ENCODE measurements around the gene NANOS3. TPM values are rescaled to one million over a fixed set of nuclear protein-coding genes. Genes with fewer than 3 reads are reported as not detected.

Gene NANOS3
- total and polyA plus RNA-seq, 2 donors: 1.4 to 2.6 TPM

GRCh38 chr19:13906521-13906904 lies 29.6 kb downstream of the NANOS3 start:
- DNase-seq (ENCODE audit: low read depth in 6 of 9, low spot score in 9 of 9): no peak

GRCh38 chr19:13906910-13907309 lies 30.0 kb downstream of the NANOS3 start:
- Histone ChIP-seq H3K4me3 (ENCODE audit: low read length in 2 of 2) (peak overlapping the region; percentile 66 to 84), H3K36me3 (ENCODE audit: control insufficient read depth in 2 of 2, insufficient read depth in 2 of 2, low read length in 1 of 2) (peaks cover 7 to 14% of the 10 kb centered on the region in 2 donors), H3K27me3 (ENCODE audit: control insufficient read depth in 2 of 2, insufficient read depth in 1 of 2, low read length in 1 of 2) (no peaks in the 10 kb centered on the region), H3K4me1 (ENCODE audit: control insufficient read depth in 2 of 2, insufficient read depth in 2 of 2, low read length in 2 of 2) (peaks cover 6 to 15% of the 10 kb centered on the region in 2 donors), H3K9me3 (ENCODE audit: control insufficient read depth in 2 of 2, insufficient read depth in 1 of 2, low read length in 1 of 2) (peaks cover 0 to 7% of the 10 kb centered on the region in 2 donors), H3K27ac (ENCODE audit: low read depth in 1 of 2, low read length in 1 of 2) (no peak overlapping the region)
- WGBS: 97% methylated on average over 5 of the region's 5 CpGs
- DNase-seq (ENCODE audit: low read depth in 6 of 9, low spot score in 9 of 9): no peak

More at GRCh38 chr19:13906521-13906904, 29.6 kb downstream of the NANOS3 start:
- WGBS: 4% methylated on average over 13 of the region's 13 CpGs
- H3K4me3 ChIP-seq (ENCODE audit: low read length in 2 of 2): peak overlapping the region; percentile 66 to 84
- no peaks in the 10 kb centered on the region for H3K27me3 ChIP-seq (ENCODE audit: control insufficient read depth in 2 of 2, insufficient read depth in 1 of 2, low read length in 1 of 2)
- peaks cover 7 to 13% of the 10 kb centered on the region in 2 donors for H3K36me3 ChIP-seq (ENCODE audit: control insufficient read depth in 2 of 2, insufficient read depth in 2 of 2, low read length in 1 of 2)
- H3K9me3 ChIP-seq (ENCODE audit: control insufficient read depth in 2 of 2, insufficient read depth in 1 of 2, low read length in 1 of 2): peaks cover 0 to 7% of the 10 kb centered on the region in 2 donors
- H3K4me1 ChIP-seq (ENCODE audit: control insufficient read depth in 2 of 2, insufficient read depth in 2 of 2, low read length in 2 of 2): peaks cover 6 to 15% of the 10 kb centered on the region in 2 donors
- H3K27ac ChIP-seq (ENCODE audit: low read depth in 1 of 2, low read length in 1 of 2): no peak overlapping the region

GRCh38 chr19:13908674-13909073 lies 31.7 kb downstream of the NANOS3 start:
- Histone ChIP-seq H3K4me3 (ENCODE audit: low read length in 2 of 2) (no peak overlapping the region), H3K36me3 (ENCODE audit: control insufficient read depth in 2 of 2, insufficient read depth in 2 of 2, low read length in 1 of 2) (peaks cover 22 to 31% of the 10 kb centered on the region in 2 donors)

GRCh38 chr19:13909430-13909829 lies 32.5 kb downstream of the NANOS3 start:
- H3K4me3 ChIP-seq (ENCODE audit: low read length in 2 of 2): no peak overlapping the region
- no peak for DNase-seq (ENCODE audit: low read depth in 6 of 9, low spot score in 9 of 9)
- peaks cover 22 to 31% of the 10 kb centered on the region in 2 donors for H3K36me3 ChIP-seq (ENCODE audit: control insufficient read depth in 2 of 2, insufficient read depth in 2 of 2, low read length in 1 of 2)
- 99% methylated on average over 2 of the region's 2 CpGs for WGBS
- H3K27ac ChIP-seq (ENCODE audit: low read depth in 1 of 2, low read length in 1 of 2): no peak overlapping the region
- H3K4me1 ChIP-seq (ENCODE audit: control insufficient read depth in 2 of 2, insufficient read depth in 2 of 2, low read length in 2 of 2): peaks cover 6 to 12% of the 10 kb centered on the region in 2 donors
- peaks cover 0 to 7% of the 10 kb centered on the region in 2 donors for H3K9me3 ChIP-seq (ENCODE audit: control insufficient read depth in 2 of 2, insufficient read depth in 1 of 2, low read length in 1 of 2)
- H3K27me3 ChIP-seq (ENCODE audit: control insufficient read depth in 2 of 2, insufficient read depth in 1 of 2, low read length in 1 of 2): no peaks in the 10 kb centered on the region

More at GRCh38 chr19:13908674-13909073, 31.7 kb downstream of the NANOS3 start:
- H3K27ac ChIP-seq (ENCODE audit: low read depth in 1 of 2, low read length in 1 of 2): no peak overlapping the region
- H3K9me3 ChIP-seq (ENCODE audit: control insufficient read depth in 2 of 2, insufficient read depth in 1 of 2, low read length in 1 of 2): peaks cover 0 to 7% of the 10 kb centered on the region in 2 donors
- no peak for DNase-seq (ENCODE audit: low read depth in 6 of 9, low spot score in 9 of 9)
- no peaks in the 10 kb centered on the region for H3K27me3 ChIP-seq (ENCODE audit: control insufficient read depth in 2 of 2, insufficient read depth in 1 of 2, low read length in 1 of 2)
- 95% methylated on average over 8 of the region's 8 CpGs for WGBS
- H3K4me1 ChIP-seq (ENCODE audit: control insufficient read depth in 2 of 2, insufficient read depth in 2 of 2, low read length in 2 of 2): peaks cover 6 to 15% of the 10 kb centered on the region in 2 donors

- Histone ChIP-seq H3K27me3 (ENCODE audit: control insufficient read depth in 2 of 2, insufficient read depth in 1 of 2, low read length in 1 of 2) (no peaks in the 10 kb centered on the region), H3K27ac (ENCODE audit: low read depth in 1 of 2, low read length in 1 of 2) (no peak overlapping the region), H3K4me1 (ENCODE audit: control insufficient read depth in 2 of 2, insufficient read depth in 2 of 2, low read length in 2 of 2) (no peaks in the 10 kb centered on the region), H3K36me3 (ENCODE audit: control insufficient read depth in 2 of 2, insufficient read depth in 2 of 2, low read length in 1 of 2) (peaks cover 36 to 55% of the 10 kb centered on the region in 2 donors), H3K4me3 (ENCODE audit: low read length in 2 of 2) (no peak overlapping the region), H3K9me3 (ENCODE audit: control insufficient read depth in 2 of 2, insufficient read depth in 1 of 2, low read length in 1 of 2) (no peaks in the 10 kb centered on the region)
- DNase-seq (ENCODE audit: low read depth in 6 of 9, low spot score in 9 of 9): no peak
- WGBS: 97% methylated on average over 17 of the region's 17 CpGs
Measured at GRCh38 chr19:13913352-13913751, 36.4 kb downstream of the NANOS3 start.

GRCh38 chr19:13914777-13915176 lies 37.8 kb downstream of the NANOS3 start:
- WGBS: 96% methylated on average over 3 of the region's 3 CpGs
- H3K36me3 ChIP-seq (ENCODE audit: control insufficient read depth in 2 of 2, insufficient read depth in 2 of 2, low read length in 1 of 2): peaks cover 45 to 67% of the 10 kb centered on the region in 2 donors
- no peaks in the 10 kb centered on the region for H3K27me3 ChIP-seq (ENCODE audit: control insufficient read depth in 2 of 2, insufficient read depth in 1 of 2, low read length in 1 of 2)
- H3K4me3 ChIP-seq (ENCODE audit: low read length in 2 of 2): no peak overlapping the region
- no peaks in the 10 kb centered on the region for H3K4me1 ChIP-seq (ENCODE audit: control insufficient read depth in 2 of 2, insufficient read depth in 2 of 2, low read length in 2 of 2)
- H3K27ac ChIP-seq (ENCODE audit: low read depth in 1 of 2, low read length in 1 of 2): no peak overlapping the region
- no peak for DNase-seq (ENCODE audit: low read depth in 6 of 9, low spot score in 9 of 9)
- no peaks in the 10 kb centered on the region for H3K9me3 ChIP-seq (ENCODE audit: control insufficient read depth in 2 of 2, insufficient read depth in 1 of 2, low read length in 1 of 2)

GRCh38 chr19:13917888-13918406 lies 41.0 kb downstream of the NANOS3 start:
- Histone ChIP-seq H3K4me3 (ENCODE audit: low read length in 2 of 2) (no peak overlapping the region), H3K4me1 (ENCODE audit: control insufficient read depth in 2 of 2, insufficient read depth in 2 of 2, low read length in 2 of 2) (no peaks in the 10 kb centered on the region), H3K27me3 (ENCODE audit: control insufficient read depth in 2 of 2, insufficient read depth in 1 of 2, low read length in 1 of 2) (no peaks in the 10 kb centered on the region), H3K27ac (ENCODE audit: low read depth in 1 of 2, low read length in 1 of 2) (no peak overlapping the region), H3K36me3 (ENCODE audit: control insufficient read depth in 2 of 2, insufficient read depth in 2 of 2, low read length in 1 of 2) (peaks cover 50 to 68% of the 10 kb centered on the region in 2 donors), H3K9me3 (ENCODE audit: control insufficient read depth in 2 of 2, insufficient read depth in 1 of 2, low read length in 1 of 2) (peaks cover 3 to 4% of the 10 kb centered on the region in 2 donors)
- no peak for DNase-seq (ENCODE audit: low read depth in 6 of 9, low spot score in 9 of 9)
- 97% methylated on average over 14 of the region's 14 CpGs for WGBS

GRCh38 chr19:13918726-13919411 lies 41.9 kb downstream of the NANOS3 start:
- Histone ChIP-seq H3K9me3 (ENCODE audit: control insufficient read depth in 2 of 2, insufficient read depth in 1 of 2, low read length in 1 of 2) (peaks cover 3 to 4% of the 10 kb centered on the region in 2 donors), H3K27me3 (ENCODE audit: control insufficient read depth in 2 of 2, insufficient read depth in 1 of 2, low read length in 1 of 2) (no peaks in the 10 kb centered on the region), H3K27ac (ENCODE audit: low read depth in 1 of 2, low read length in 1 of 2) (no peak overlapping the region), H3K36me3 (ENCODE audit: control insufficient read depth in 2 of 2, insufficient read depth in 2 of 2, low read length in 1 of 2) (peaks cover 51 to 70% of the 10 kb centered on the region in 2 donors), H3K4me3 (ENCODE audit: low read length in 2 of 2) (no peak overlapping the region), H3K4me1 (ENCODE audit: control insufficient read depth in 2 of 2, insufficient read depth in 2 of 2, low read length in 2 of 2) (no peaks in the 10 kb centered on the region)
- no peak for DNase-seq (ENCODE audit: low read depth in 6 of 9, low spot score in 9 of 9)
- 98% methylated on average over 34 of the region's 34 CpGs for WGBS

GRCh38 chr19:13920524-13920923 lies 43.6 kb downstream of the NANOS3 start:
- H3K36me3 ChIP-seq (ENCODE audit: control insufficient read depth in 2 of 2, insufficient read depth in 2 of 2, low read length in 1 of 2): peaks cover 49 to 68% of the 10 kb centered on the region in 2 donors
- no peak for DNase-seq (ENCODE audit: low read depth in 6 of 9, low spot score in 9 of 9)

More at GRCh38 chr19:13920524-13920923, 43.6 kb downstream of the NANOS3 start:
- Histone ChIP-seq H3K9me3 (ENCODE audit: control insufficient read depth in 2 of 2, insufficient read depth in 1 of 2, low read length in 1 of 2) (peaks cover 3 to 4% of the 10 kb centered on the region in 2 donors), H3K27ac (ENCODE audit: low read depth in 1 of 2, low read length in 1 of 2) (no peak overlapping the region), H3K4me1 (ENCODE audit: control insufficient read depth in 2 of 2, insufficient read depth in 2 of 2, low read length in 2 of 2) (no peaks in the 10 kb centered on the region), H3K4me3 (ENCODE audit: low read length in 2 of 2) (no peak overlapping the region), H3K27me3 (ENCODE audit: control insufficient read depth in 2 of 2, insufficient read depth in 1 of 2, low read length in 1 of 2) (no peaks in the 10 kb centered on the region)
- WGBS: 96% methylated on average over 11 of the region's 11 CpGs

Measured in thymus (tissue), 11 donors.